Medulla oblongata (tissue), 1 donor: Measurements from ENCODE around the gene CPA1.
A peak's percentile ranks its signal among the peaks of the same experiment; 100 is the strongest.

ENCODE experiments used
- DNase-seq: peaks from one replicate; pipeline ENCODE4 v3.0.0-alpha.2; 2015; ENCODE audit errors: extremely low spot score

Gene CPA1

GRCh38 chr7:130394421-130395195 is 14.3 kb downstream of the CPA1 start:
- DNase-seq, result no peak

- DNase-seq, result no peak
Observed at GRCh38 chr7:130395421-130395820, 15.1 kb downstream of the CPA1 start.

GRCh38 chr7:130396109-130396508 is 15.8 kb downstream of the CPA1 start:
- DNase-seq, result no peak

GRCh38 chr7:130397051-130397757 is 16.9 kb downstream of the CPA1 start:
- DNase-seq, result no peak

- no peak for DNase-seq
Observed at GRCh38 chr7:130397758-130398073, 17.4 kb downstream of the CPA1 start.

- DNase-seq, result peak; percentile 34
Observed at GRCh38 chr7:130398526-130399090, 18.3 kb downstream of the CPA1 start.

- DNase-seq, result no peak
Observed at GRCh38 chr7:130400120-130400572, 19.9 kb downstream of the CPA1 start.

- no peak for DNase-seq
Observed at GRCh38 chr7:130401101-130401500, 20.8 kb downstream of the CPA1 start.

GRCh38 chr7:130401578-130401977 is 21.3 kb downstream of the CPA1 start:
- DNase-seq, result no peak

GRCh38 chr7:130405003-130405402 is 24.7 kb downstream of the CPA1 start:
- no peak for DNase-seq

- DNase-seq, result no peak
Observed at GRCh38 chr7:130409067-130409711, 28.9 kb downstream of the CPA1 start.

GRCh38 chr7:130409712-130410072 is 29.4 kb downstream of the CPA1 start:
- DNase-seq, result no peak

- DNase-seq, result no peak
Observed at GRCh38 chr7:130410868-130411541, 30.7 kb downstream of the CPA1 start.

- no peak for DNase-seq
Observed at GRCh38 chr7:130413201-130413600, 32.9 kb downstream of the CPA1 start.

- DNase-seq, result no peak
Observed at GRCh38 chr7:130415006-130415405, 34.7 kb downstream of the CPA1 start.

GRCh38 chr7:130417213-130417612 is 36.9 kb downstream of the CPA1 start:
- DNase-seq, result peak; percentile 52

GRCh38 chr7:130418306-130418705 is 38.0 kb downstream of the CPA1 start:
- DNase-seq, result no peak

GRCh38 chr7:130419658-130420057 is 39.4 kb downstream of the CPA1 start:
- DNase-seq, result no peak

GRCh38 chr7:130420943-130421578 is 40.8 kb downstream of the CPA1 start:
- DNase-seq, result peak; percentile 74

GRCh38 chr7:130421684-130422083 is 41.4 kb downstream of the CPA1 start:
- peak; percentile 65 for DNase-seq

- DNase-seq, result no peak
Observed at GRCh38 chr7:130423501-130424037, 43.3 kb downstream of the CPA1 start.
